Gastrocnemius medialis (tissue), 4 donors: Measurements from ENCODE around the gene LPCAT3.

Experiments used
- POLR2A ChIP-seq, 2 donors: fragments of 450-650 bp; IDR thresholded peaks; one replicate each; pipeline ENCODE4 v1.6.1; 2017; ENCODE audit warnings: antibody characterized with exemption in 2 of 2, mild to moderate bottlenecking in 2 of 2, moderate library complexity in 2 of 2
- TF ChIP-seq, protein P1 (sequence below), 5 experiments: fragments of 450-650 bp in 3 of 5; fragments of 200-600 bp in 2 of 5; sonication (generic) in 2 of 5; IDR thresholded peaks in 4 of 5; conservative IDR thresholded peaks in 1 of 5; 1 replicate in 4 of 5; 2 replicates in 1 of 5; pipeline ENCODE4 v1.5.1; 2016 to 2019; ENCODE audit warnings: antibody characterized with exemption in 5 of 5, mild to moderate bottlenecking in 3 of 5, moderate library complexity in 3 of 5

DNA sequence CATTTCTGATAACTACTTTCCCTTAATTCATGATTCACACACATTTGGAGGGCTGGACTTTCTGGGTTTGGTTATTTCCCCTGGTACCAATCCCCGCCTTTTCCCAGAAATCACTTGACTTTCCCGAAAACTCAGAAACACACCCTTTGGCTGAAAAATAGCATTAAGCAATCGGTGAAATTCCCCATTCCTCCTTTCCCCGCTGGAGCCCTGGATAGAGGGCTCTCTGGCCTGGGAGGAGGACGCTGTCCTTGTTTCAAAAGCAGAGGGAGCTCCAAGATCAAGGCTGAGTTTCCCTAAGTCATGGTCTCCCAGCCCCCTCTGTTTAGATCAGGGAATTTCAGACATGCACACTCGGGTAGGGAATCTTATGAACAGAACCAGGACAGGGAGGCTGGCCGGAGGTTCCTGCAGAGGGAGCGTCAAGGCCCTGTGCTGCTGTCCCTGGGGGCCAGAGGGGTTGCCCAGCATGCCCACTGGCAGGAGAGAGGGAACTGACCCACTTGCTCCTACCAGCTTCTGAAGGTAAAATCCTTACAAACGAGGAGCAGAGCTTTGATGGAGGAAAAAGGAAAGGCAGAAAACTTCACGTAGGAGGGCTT, 42.2 kb upstream of the LPCAT3 start, which contains the start of gene C1S:
- TF ChIP-seq, protein P1, sequence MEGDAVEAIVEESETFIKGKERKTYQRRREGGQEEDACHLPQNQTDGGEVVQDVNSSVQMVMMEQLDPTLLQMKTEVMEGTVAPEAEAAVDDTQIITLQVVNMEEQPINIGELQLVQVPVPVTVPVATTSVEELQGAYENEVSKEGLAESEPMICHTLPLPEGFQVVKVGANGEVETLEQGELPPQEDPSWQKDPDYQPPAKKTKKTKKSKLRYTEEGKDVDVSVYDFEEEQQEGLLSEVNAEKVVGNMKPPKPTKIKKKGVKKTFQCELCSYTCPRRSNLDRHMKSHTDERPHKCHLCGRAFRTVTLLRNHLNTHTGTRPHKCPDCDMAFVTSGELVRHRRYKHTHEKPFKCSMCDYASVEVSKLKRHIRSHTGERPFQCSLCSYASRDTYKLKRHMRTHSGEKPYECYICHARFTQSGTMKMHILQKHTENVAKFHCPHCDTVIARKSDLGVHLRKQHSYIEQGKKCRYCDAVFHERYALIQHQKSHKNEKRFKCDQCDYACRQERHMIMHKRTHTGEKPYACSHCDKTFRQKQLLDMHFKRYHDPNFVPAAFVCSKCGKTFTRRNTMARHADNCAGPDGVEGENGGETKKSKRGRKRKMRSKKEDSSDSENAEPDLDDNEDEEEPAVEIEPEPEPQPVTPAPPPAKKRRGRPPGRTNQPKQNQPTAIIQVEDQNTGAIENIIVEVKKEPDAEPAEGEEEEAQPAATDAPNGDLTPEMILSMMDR (IDR thresholded peaks at IDR 0.05 in 4 of 5, conservative IDR thresholded peaks at IDR 0.05 in 1 of 5), result peak; percentile 86 to 97 (median 91)
- peak; percentile 35 to 41 for TF ChIP-seq POLR2A (IDR thresholded peaks at IDR 0.05)
